ENCODE measurements around the gene CST9.

Gene CST9

DNA sequence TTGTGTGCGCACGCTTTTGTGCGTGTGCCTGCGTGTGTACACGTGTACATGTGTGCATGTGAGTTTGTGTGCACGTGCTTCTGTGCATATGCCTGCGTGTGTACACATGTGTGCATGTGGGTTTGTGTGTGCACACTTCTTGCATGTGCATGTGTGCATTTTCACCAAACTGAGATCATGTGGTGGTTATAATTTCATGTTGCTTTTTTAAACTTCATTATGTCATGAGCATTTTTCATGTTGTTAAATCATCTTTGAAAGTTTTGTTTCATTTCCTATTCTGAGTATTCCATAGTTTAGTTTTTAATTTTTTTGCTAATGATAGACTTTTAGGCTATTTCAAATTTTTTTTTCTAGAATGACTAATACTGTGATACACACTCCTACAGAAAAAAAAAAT is 38.4 kb upstream of the CST9 start:
- TF ChIP-seq CTCF (IDR thresholded peaks at IDR 0.05; ENCODE audit: insufficient read depth, low read depth, low read length, missing control alignments): no peak
- no peak overlapping the region for H3K4me3 ChIP-seq (ENCODE audit: low read length)
- no peak for DNase-seq (ENCODE audit: low read depth)

GRCh38 chr20:23643659-23644058 is 37.9 kb upstream of the CST9 start:
- no peak overlapping the region for H3K4me3 ChIP-seq (ENCODE audit: low read length)
- no peak for DNase-seq (ENCODE audit: low read depth)
- no peak for TF ChIP-seq CTCF (IDR thresholded peaks at IDR 0.05; ENCODE audit: insufficient read depth, low read depth, low read length, missing control alignments)

GRCh38 chr20:23641936-23642751 is 36.4 kb upstream of the CST9 start:
- peak; percentile 87 for DNase-seq (ENCODE audit: low read depth)
- H3K4me3 ChIP-seq (ENCODE audit: low read length): no peak overlapping the region
- TF ChIP-seq CTCF (IDR thresholded peaks at IDR 0.05; ENCODE audit: insufficient read depth, low read depth, low read length, missing control alignments): no peak

DNA sequence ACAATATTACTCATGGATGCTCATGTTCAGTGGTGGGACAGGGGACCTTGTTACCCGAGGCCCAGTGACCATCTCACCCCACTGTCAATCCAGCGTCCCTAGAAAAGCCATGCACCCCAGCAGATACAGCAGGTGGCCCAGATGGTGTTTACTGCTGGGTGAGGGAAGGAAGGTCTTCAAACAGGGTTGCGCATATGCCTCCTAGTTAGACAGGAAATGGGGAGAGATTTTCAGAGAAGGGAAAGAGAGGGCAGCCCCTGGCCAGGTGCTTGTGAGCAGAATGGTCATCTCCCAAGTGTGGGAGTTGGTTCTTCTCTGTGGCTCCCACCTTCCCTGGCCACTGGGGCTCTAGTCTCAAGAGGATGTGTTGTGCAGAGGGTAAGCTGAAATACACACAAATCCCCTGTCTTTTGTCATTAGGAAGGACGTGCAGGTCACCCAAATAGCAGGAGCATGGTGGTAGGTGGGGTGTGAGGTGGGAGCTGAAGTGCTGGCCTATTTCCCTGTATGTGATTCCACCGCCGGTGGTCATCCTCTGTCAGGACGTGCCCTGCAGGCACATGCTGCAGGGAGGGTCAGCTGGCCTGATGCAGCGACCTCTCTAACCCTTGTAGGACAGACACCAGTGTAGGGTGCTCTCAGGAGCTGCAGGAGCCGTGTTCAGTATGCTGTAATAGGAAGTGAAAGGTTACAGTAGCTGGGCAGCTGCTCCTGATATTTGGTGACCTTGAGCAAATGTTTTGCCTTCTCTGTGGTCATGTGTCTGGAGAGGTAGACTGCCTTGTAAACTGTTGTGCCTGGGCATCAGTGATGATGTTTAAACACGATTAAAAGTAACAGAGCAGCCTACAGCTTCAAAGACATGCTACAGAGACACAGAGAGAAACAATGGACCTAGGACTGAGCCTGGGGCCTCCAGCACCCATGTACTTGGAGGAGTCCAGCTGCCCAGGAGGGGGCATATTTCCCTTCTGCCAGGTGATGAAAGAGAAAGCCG is 35.3 kb upstream of the CST9 start:
- H3K4me3 ChIP-seq (ENCODE audit: low read length): no peak overlapping the region
- TF ChIP-seq CTCF (IDR thresholded peaks at IDR 0.05; ENCODE audit: insufficient read depth, low read depth, low read length, missing control alignments): no peak
- DNase-seq (ENCODE audit: low read depth): no peak

DNA sequence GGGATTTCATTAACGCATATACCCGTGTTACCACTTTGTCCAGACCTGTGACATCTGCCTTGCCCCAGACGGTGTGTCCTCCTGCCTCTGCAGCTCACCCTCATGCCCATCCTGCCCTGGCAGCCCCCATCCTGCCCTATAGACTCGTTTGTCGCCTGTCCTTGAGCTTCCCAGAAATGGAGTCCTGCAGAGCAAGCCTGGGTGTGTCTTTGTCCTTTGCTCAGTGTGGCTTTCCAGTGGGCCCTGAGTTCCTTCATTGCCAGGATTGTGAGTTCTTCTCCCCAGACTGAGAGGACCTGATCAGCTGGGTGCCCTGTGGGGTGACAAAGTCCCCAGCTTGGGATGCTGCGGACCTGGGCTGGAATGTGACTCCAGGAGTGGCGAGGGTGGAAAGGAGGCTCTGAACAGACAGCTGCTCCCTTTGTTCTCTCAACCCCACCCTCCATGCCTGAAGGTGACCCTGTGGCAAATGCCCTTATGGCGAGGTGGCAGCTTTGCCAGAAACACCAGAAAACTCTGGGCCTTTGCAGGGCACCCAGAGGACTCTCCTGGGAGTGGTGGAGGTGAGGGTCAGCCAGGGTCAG is 34.4 kb upstream of the CST9 start:
- DNase-seq (ENCODE audit: low read depth): no peak
- no peak for TF ChIP-seq CTCF (IDR thresholded peaks at IDR 0.05; ENCODE audit: insufficient read depth, low read depth, low read length, missing control alignments)
- H3K4me3 ChIP-seq (ENCODE audit: low read length): no peak overlapping the region

DNA sequence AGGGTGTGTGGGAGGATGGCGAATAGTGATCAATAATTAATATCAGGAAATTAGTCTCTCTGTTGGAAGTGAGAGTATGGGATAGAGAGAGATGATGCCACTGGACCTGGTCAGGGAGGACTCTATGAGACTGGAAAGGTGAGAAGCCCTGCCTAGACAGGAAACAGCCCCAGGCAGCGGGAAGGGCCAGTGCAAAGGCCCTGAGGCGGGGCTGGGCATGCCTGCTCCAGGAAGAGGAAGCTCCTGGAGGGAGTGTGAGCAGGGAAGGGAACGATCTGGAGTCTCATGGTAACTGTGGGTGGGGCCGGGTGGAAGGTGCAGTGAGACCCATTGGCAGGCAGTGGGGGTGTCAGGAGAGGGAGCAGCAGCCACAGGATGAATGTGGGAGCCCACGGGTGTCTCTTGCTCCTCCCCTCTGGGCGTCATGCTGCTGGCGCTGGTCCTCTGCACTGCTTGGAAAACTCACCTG is 33.8 kb upstream of the CST9 start:
- no peak for TF ChIP-seq CTCF (IDR thresholded peaks at IDR 0.05; ENCODE audit: insufficient read depth, low read depth, low read length, missing control alignments)
- DNase-seq (ENCODE audit: low read depth): peak; percentile 48
- H3K4me3 ChIP-seq (ENCODE audit: low read length): no peak overlapping the region

Data from epithelial cell of esophagus (primary cell).